Measurements from ENCODE around the gene GMIP.
"Not testable (repeated sequence)": the region's sequence is repeated elsewhere in the genome, so short reads cannot be mapped to it uniquely, and the experiment has no call there.

Gene GMIP

GRCh38 chr19:19643158-19644053 lies at the start of gene GMIP:
Gene GMIP, minus strand, starts transcription at chr19:19643657. Its CDS starts 128 bp downstream, at chr19:19643529.
- TF ChIP-seq CTCF (IDR thresholded peaks at IDR 0.05) = peak; percentile 82 to 90
- Histone ChIP-seq H3K4me1 (peaks cover 0 to 14% (median 8%) of the 10 kb centered on the region in 4 donors), H3K27ac (peak within 1 kb of the TSS; percentile 49 to 56), H3K27me3 (no peaks in the 10 kb centered on the region), H3K9me3 (no peaks in the 10 kb centered on the region), H3K36me3 (peaks cover 31 to 39% (median 37%) of the 10 kb centered on the region in 3 donors), H3K4me3 (peak within 1 kb of the TSS; percentile 60 to 74)
- intact Hi-C loops (cut with DNase I; ENCODE audit: low total_unique reads) = loop anchor here (5.0 kb wide), 1 partner anchor 111 kb away; no protein-coding TSS in a partner anchor
- DNase-seq = peak; percentile 55 to 84

GRCh38 chr19:19691683-19692082 lies 48.2 kb upstream of the GMIP start:
- intact Hi-C loops (cut with DNase I; ENCODE audit: low total_unique reads) = no loop called here
- H3K36me3 ChIP-seq = peaks cover 0 to 8% (median 0%) of the 10 kb centered on the region in 3 donors
- no peak overlapping the region for H3K27ac ChIP-seq
- no peaks in the 10 kb centered on the region for H3K4me1 ChIP-seq
- peaks cover 0 to 30% (median 7%) of the 10 kb centered on the region in 3 donors for H3K9me3 ChIP-seq
- no peak for TF ChIP-seq CTCF (IDR thresholded peaks at IDR 0.05)
- H3K27me3 ChIP-seq = no peaks in the 10 kb centered on the region
- no peak overlapping the region for H3K4me3 ChIP-seq
- DNase-seq = no peak

GRCh38 chr19:19689023-19689422 lies 45.6 kb upstream of the GMIP start:
- H3K9me3 ChIP-seq = peaks cover 0 to 30% (median 18%) of the 10 kb centered on the region in 3 donors

GRCh38 chr19:19687090-19687489 lies 43.6 kb upstream of the GMIP start:
- H3K4me3 ChIP-seq = no peak overlapping the region
- H3K36me3 ChIP-seq = peaks cover 15 to 30% (median 25%) of the 10 kb centered on the region in 3 donors
- H3K27me3 ChIP-seq = no peaks in the 10 kb centered on the region
- peaks cover 0 to 44% (median 18%) of the 10 kb centered on the region in 3 donors for H3K9me3 ChIP-seq
- TF ChIP-seq CTCF (IDR thresholded peaks at IDR 0.05) = no peak
- intact Hi-C loops (cut with DNase I; ENCODE audit: low total_unique reads) = no loop called here
- no peak for DNase-seq
- H3K4me1 ChIP-seq = no peaks in the 10 kb centered on the region
- H3K27ac ChIP-seq = no peak overlapping the region

More at GRCh38 chr19:19689023-19689422, 45.6 kb upstream of the GMIP start:
- H3K36me3 ChIP-seq = peaks cover 15 to 18% (median 15%) of the 10 kb centered on the region in 3 donors
- H3K4me1 ChIP-seq; H3K27ac ChIP-seq; H3K27me3 ChIP-seq; H3K4me3 ChIP-seq; DNase-seq; intact Hi-C loops (cut with DNase I; ENCODE audit: low total_unique reads): not testable (repeated sequence)

- intact Hi-C loops (cut with DNase I; ENCODE audit: low total_unique reads) = no loop called here
- no peak for DNase-seq
- H3K4me1 ChIP-seq = no peaks in the 10 kb centered on the region
- H3K27ac ChIP-seq = no peak overlapping the region
- H3K27me3 ChIP-seq = no peaks in the 10 kb centered on the region
- H3K4me3 ChIP-seq = no peak overlapping the region
- H3K36me3 ChIP-seq = peaks cover 15 to 32% (median 27%) of the 10 kb centered on the region in 3 donors
- peaks cover 0 to 44% (median 18%) of the 10 kb centered on the region in 3 donors for H3K9me3 ChIP-seq
- no peak for TF ChIP-seq CTCF (IDR thresholded peaks at IDR 0.05)
Observed at GRCh38 chr19:19686580-19686979, 43.1 kb upstream of the GMIP start.

- intact Hi-C loops (cut with DNase I; ENCODE audit: low total_unique reads); DNase-seq; H3K27me3 ChIP-seq; H3K27ac ChIP-seq; H3K4me3 ChIP-seq; H3K4me1 ChIP-seq: not testable (repeated sequence)
- H3K9me3 ChIP-seq = peaks cover 0 to 48% (median 18%) of the 10 kb centered on the region in 3 donors
- H3K36me3 ChIP-seq = peaks cover 19 to 35% (median 31%) of the 10 kb centered on the region in 3 donors
Observed at GRCh38 chr19:19686119-19686518, 42.7 kb upstream of the GMIP start.
